IPS-18a (cell line): Measurements from ENCODE around the gene SOCS1.

Experiments used
- H3K27ac ChIP-seq: one replicate; pipeline ENCODE4 v1.5.1; 2013; ENCODE audit warnings: low read length
- H3K27me3 ChIP-seq: one replicate; pipeline ENCODE4 v1.6.1; 2013; ENCODE audit warnings: mild to moderate bottlenecking, low read length; ENCODE audit not compliant: control insufficient read depth, insufficient read depth
- H3K36me3 ChIP-seq: one replicate; pipeline ENCODE4 v1.6.1; 2013; ENCODE audit warnings: low read depth, low read length; ENCODE audit not compliant: control insufficient read depth
- H3K4me1 ChIP-seq: one replicate; pipeline ENCODE4 v1.6.1; 2013; ENCODE audit warnings: low read depth, low read length; ENCODE audit not compliant: control insufficient read depth
- H3K4me3 ChIP-seq: one replicate; pipeline ENCODE4 v1.5.1; 2013; ENCODE audit warnings: low read length
- H3K9ac ChIP-seq: one replicate; pipeline ENCODE4 v1.6.1; 2013; ENCODE audit warnings: mild to moderate bottlenecking, low read length, moderate library complexity
- H3K9me3 ChIP-seq: one replicate; pipeline ENCODE4 v1.6.1; 2013; ENCODE audit warnings: low read depth, low read length; ENCODE audit not compliant: control insufficient read depth

Gene SOCS1

DNA sequence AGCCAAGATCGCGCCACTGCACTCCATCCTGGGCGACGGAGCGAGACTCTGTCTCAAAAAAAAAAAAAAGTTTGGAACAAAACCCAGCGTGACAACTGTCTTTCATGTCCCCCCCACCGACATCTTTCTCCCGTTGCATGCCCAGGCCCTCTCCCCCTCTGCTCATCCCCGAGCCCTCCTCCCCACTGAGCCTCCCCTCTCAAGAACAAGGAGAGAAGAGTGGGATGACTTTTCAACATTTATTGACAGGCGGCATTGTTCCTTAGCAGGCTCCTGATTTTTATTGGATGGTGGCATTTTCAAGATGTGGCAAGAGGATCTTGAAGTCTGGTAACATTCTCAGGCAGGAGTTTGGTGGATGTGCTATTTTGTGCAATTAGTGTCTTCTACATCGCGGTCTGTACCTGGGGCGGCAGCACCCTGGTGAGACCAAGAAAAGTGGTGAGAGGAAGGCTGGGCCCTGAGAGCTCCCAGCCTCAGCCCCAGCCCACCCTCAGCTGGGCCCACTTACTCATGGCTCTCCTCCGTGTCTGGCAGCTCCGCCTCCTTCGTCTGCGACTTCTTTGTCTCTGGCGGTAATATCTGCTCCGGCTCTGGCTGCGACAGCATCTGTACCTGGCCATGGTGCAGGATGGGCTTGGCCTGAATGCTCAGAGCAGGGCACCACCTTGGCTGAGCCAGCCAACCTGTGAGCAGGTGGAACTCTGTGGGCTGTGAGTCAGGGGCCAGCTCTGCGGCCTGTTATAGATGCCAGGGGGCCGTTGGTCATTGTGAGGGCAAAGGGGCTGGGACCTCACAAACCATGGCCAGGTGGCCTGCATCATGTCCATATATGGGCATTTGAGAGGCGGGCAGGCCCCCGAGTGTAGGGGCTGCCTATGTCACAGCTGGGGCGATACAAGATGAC lies 24.9 kb upstream of the SOCS1 start, which contains the start of gene PRM1:
Gene PRM1, minus strand, starts transcription at position 715 of the 907 bp plus-strand sequence. Its CDS starts 92 bp downstream, at position 623.
- no peak within 1 kb of the TSS for H3K9ac ChIP-seq
- H3K27ac ChIP-seq = no peak within 1 kb of the TSS
- H3K4me1 ChIP-seq = no peaks in the 10 kb centered on the region
- no peaks in the 10 kb centered on the region for H3K27me3 ChIP-seq
- no peaks in the 10 kb centered on the region for H3K36me3 ChIP-seq
- no peak within 1 kb of the TSS for H3K4me3 ChIP-seq
- no peaks in the 10 kb centered on the region for H3K9me3 ChIP-seq

DNA sequence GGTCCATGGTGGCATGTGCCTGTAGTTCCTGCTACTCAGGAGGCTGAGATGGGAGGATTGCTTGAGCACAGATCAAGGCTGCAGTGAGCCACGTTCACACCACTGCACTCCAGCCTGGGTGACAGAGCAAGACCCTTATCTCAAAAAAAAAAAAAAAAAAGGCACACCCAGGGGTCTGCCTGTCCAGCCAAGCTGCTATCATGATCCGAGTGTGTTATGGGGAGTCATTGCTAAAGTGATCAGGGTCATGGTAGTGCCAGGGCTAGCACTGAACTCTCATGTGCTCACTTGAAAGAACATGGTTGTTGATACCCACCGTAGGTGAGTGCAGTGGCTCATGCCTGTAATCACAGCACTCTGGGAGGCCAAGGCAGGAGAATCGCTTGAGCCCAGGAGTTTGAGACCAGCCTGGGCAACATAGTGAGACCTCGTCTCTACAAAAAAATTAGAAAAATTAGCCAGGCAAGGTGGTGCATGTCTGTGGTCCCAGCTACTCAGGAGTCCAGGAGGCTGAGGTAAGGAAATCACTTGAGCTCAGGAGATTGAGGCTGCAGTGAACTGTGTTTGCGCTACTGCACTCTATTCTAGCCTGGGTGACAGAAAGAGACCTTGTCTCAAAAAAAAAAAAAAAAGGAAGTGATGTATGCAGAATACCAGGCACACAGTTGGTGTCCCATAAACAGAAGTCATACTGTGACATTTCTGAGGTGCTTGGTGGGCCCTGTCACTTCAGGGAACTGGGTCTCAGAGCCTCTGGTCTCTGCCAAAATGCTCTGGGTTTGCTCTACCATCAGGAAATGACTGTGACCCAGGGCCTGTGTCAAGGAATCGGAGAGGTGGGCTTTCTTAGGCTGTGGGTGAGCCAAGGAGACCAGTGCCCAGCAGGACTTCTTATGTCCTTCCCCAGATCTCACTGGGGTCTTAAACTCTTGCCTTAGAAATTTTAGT lies 23.0 kb upstream of the SOCS1 start:
- H3K4me3 ChIP-seq = no peak overlapping the region
- no peak overlapping the region for H3K9ac ChIP-seq
- no peak overlapping the region for H3K27ac ChIP-seq
- H3K4me1 ChIP-seq = peaks cover 2% of the 10 kb centered on the region
- no peaks in the 10 kb centered on the region for H3K9me3 ChIP-seq
- no peaks in the 10 kb centered on the region for H3K27me3 ChIP-seq
- H3K36me3 ChIP-seq = no peaks in the 10 kb centered on the region

DNA sequence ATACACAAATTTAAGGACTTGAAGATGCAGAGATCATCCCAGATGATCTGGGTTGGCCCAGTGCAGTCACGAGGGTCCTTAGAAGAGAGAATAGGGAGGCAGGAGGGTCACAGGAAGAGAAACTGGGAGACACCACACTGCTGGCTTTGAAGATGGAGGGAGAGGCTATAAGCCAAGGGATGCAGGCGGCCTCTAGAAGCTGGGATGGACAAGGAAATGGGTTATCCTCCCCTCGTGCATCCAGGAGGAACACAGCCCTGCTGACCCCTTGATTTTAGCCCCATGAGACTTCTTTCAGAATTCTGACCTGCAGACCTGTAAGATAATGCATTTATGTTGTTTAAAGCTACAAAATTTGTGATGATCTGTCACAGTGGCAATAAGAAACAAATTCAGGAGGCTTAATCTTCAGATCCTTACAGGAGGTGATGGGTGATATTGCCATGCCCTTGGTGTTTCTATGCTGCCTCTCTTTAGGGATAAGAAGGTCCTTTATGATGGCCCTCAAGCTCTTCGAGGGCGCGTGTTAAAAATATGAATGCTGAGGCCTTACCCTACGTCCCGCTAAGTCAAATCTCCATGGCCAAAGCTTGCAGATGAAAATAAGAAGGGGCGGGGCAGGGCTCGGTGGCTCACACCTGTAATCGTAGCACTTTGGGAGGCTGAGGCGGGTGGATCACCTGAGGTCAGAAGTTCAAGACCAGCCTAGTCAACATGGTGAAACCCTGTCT lies 21.8 kb upstream of the SOCS1 start:
- Histone ChIP-seq H3K27ac (no peak overlapping the region), H3K4me1 (peaks cover 6% of the 10 kb centered on the region), H3K9me3 (no peaks in the 10 kb centered on the region), H3K4me3 (no peak overlapping the region), H3K36me3 (no peaks in the 10 kb centered on the region), H3K27me3 (no peaks in the 10 kb centered on the region), H3K9ac (no peak overlapping the region)

GRCh38 chr16:11276896-11277593 lies 21.0 kb upstream of the SOCS1 start:
- Histone ChIP-seq H3K9me3 (no peaks in the 10 kb centered on the region), H3K27ac (no peak overlapping the region)

DNA sequence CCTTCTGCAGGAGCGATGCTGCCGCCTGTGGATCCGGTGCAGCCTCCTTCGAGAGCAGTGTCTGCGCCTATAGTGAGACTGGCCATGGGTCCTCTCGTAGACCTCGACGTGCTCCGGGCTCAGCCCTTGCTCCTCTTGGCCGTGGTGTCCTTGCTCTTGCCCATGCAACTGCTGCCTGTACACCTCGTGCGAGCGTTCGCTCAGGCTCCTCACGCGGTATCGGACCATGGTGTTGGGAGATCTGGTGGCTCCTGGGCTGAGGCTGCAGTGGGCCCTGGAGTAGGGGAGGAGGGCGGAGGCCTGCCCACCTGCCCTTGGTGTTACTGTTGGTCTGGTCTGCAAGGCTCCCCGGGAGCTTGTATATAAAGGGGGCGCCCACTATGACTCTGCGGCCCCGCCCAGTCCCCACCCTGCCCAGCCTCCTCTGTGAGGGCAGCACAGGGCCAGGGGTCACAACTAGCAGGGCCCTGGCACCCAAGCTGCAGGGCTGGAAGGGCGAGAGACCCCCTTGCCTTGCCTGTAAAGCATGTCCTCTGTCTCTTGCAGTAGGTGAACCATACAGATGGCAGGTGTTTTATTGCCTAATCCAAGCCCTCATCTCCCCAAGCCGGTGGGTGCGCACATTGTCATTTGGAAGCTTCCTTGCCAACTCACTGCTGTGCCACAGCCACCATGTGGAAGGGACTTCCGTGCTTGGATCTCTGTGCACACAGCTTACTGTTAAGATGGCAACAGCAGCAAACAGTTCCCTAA lies 20.3 kb upstream of the SOCS1 start, which contains the start of gene PRM2:
Gene PRM2, minus strand, starts transcription at position 338 of the 753 bp plus-strand sequence. Its CDS starts 110 bp downstream, at position 228.
- Histone ChIP-seq H3K27ac (no peak within 1 kb of the TSS), H3K27me3 (no peaks in the 10 kb centered on the region), H3K9ac (no peak within 1 kb of the TSS), H3K4me3 (no peak within 1 kb of the TSS), H3K9me3 (no peaks in the 10 kb centered on the region), H3K4me1 (peaks cover 6% of the 10 kb centered on the region), H3K36me3 (no peaks in the 10 kb centered on the region)

More at GRCh38 chr16:11276896-11277593, 21.0 kb upstream of the SOCS1 start:
- H3K27me3 ChIP-seq = no peaks in the 10 kb centered on the region
- H3K36me3 ChIP-seq = no peaks in the 10 kb centered on the region
- H3K4me3 ChIP-seq = no peak overlapping the region
- no peak overlapping the region for H3K9ac ChIP-seq
- peaks cover 6% of the 10 kb centered on the region for H3K4me1 ChIP-seq

DNA sequence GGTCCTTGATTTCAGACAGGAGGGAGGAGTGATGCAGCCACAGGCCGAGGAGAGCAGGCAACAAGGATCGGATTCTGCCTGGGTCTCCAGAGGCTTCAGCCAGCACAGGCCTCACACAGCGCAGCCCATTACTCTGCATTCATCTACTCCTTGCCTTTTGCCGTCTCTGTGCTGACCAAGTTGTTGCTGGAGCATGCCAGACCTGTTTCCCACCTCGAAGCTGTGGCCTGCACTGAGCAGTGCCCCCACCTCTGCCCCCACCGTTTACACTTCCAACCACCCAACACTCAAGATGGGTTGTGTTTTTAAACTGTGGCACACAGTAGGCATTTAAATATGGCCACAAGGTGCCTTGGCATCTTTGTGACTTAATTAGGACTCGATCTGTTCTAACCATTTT lies 19.0 kb upstream of the SOCS1 start:
- Histone ChIP-seq H3K27me3 (no peaks in the 10 kb centered on the region), H3K9ac (no peak overlapping the region), H3K36me3 (no peaks in the 10 kb centered on the region), H3K4me3 (no peak overlapping the region), H3K9me3 (no peaks in the 10 kb centered on the region), H3K27ac (no peak overlapping the region), H3K4me1 (peaks cover 6% of the 10 kb centered on the region)

DNA sequence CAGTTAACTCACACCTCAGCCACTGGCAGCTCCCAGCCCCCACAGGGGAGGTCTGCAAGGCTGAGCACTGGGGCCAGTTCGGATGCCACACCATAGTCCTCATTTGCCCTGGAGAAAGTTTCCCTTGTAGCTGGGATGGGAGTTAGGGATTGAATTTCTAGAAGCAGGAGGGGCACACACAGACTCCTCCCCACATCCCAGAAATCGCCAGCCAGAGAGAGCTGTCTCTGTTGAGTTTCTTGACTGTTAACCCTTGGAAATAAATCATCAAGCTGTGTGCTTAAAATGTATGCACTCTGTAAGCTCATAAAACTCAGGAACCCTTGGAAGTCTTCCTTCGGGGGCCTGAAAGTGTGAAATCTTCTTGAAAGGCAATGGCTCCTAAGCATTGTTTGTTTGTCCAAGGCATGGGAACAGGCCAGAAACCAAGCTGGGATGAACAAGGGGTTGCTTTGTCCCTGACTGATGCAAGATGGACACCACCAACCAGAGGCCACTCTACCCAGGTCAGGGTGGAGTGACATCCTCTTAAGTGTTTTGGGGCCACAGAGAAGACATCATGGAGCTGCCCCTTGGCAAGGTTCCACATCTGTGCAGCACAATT lies 17.8 kb upstream of the SOCS1 start:
- H3K27me3 ChIP-seq = no peaks in the 10 kb centered on the region
- no peak overlapping the region for H3K4me3 ChIP-seq
- no peak overlapping the region for H3K9ac ChIP-seq
- peaks cover 6% of the 10 kb centered on the region for H3K4me1 ChIP-seq
- H3K36me3 ChIP-seq = no peaks in the 10 kb centered on the region
- H3K9me3 ChIP-seq = no peaks in the 10 kb centered on the region
- H3K27ac ChIP-seq = no peak overlapping the region

DNA sequence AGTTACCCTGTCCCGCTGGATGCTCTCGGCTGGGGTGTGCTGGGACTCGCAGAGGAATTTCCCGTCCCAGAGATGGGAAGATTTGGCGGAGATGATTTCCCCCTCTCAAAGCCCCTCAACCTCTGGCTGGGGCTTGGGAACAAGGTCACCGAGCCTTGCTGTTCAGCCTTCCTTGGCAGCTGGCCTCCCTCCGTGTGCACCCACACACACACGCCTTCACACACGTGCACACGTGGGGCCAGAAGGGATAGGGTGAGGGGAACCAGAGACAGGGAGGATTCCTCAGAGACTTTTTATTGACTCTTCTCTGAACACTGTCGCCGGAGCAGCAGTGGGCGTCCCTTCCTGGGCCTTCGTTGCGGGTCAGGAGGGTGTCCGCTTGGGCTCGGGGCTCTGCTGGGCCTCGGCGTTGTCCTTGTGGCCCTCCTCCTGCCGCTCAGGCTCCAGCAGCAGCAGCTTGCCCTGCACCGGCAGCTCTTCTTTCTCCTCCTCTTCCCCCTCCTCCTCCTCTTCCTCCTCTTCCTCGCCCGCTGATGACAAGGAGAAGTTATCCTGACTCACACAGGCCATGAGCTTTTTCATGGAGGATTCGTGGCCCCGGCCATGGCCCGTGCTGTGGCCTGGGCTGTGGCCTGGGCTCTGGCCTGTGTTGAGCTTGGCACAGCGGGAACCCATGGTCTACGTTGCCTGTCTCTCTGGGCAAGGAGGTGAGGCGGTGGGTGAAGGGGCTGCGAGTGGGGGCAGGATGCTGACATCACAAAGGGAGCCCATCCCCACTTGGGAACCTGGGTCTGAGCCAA lies 17.1 kb upstream of the SOCS1 start, which contains the start of gene PRM3:
Gene PRM3, minus strand, starts transcription at position 709 of the 800 bp plus-strand sequence. Its CDS starts 34 bp downstream, at position 675.
- Histone ChIP-seq H3K9me3 (no peaks in the 10 kb centered on the region), H3K4me1 (peaks cover 6% of the 10 kb centered on the region), H3K9ac (no peak within 1 kb of the TSS), H3K27ac (no peak within 1 kb of the TSS), H3K36me3 (no peaks in the 10 kb centered on the region), H3K4me3 (no peak within 1 kb of the TSS), H3K27me3 (no peaks in the 10 kb centered on the region)

- H3K4me1 ChIP-seq = peaks cover 6% of the 10 kb centered on the region
- H3K9me3 ChIP-seq = no peaks in the 10 kb centered on the region
Measured at GRCh38 chr16:11272484-11272883, 16.5 kb upstream of the SOCS1 start.

More at GRCh38 chr16:11272484-11272883, 16.5 kb upstream of the SOCS1 start:
- no peaks in the 10 kb centered on the region for H3K36me3 ChIP-seq
- H3K27me3 ChIP-seq = no peaks in the 10 kb centered on the region
- H3K9ac ChIP-seq = no peak overlapping the region
- no peak overlapping the region for H3K4me3 ChIP-seq
- H3K27ac ChIP-seq = no peak overlapping the region
